ENCODE measurements around the gene TTC24.
"Not testable (repeated sequence)": the region's sequence is repeated elsewhere in the genome, so short reads cannot be mapped to it uniquely, and the experiment has no call there.

The TTC24 gene

DNA sequence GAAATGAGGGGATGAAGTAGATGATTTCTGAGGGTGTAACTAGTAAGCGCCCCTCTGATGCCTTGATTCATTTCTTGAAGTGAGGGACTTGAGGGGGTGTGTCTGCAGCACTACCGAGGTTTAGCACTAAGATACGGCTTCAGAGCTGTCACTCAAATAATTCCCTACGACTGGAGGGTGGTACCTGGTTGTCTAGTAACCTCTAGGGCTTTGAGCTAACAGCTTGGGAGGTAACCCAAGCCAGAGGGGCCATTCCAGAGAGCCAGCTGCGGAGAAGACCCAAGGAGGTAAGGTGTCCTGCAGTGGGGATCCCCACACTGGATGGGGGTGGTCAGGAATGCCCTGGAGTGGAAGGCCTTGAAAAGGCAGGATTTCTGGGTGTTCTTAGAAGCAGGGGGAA lies at the start of gene TTC24:
TSS of gene TTC24 (plus strand) at position 252 of the 400 bp plus-strand sequence. CDS start 1,642 bp downstream, outside the sequence.
- DNase-seq: no peak
- ATAC-seq: no peak

DNA sequence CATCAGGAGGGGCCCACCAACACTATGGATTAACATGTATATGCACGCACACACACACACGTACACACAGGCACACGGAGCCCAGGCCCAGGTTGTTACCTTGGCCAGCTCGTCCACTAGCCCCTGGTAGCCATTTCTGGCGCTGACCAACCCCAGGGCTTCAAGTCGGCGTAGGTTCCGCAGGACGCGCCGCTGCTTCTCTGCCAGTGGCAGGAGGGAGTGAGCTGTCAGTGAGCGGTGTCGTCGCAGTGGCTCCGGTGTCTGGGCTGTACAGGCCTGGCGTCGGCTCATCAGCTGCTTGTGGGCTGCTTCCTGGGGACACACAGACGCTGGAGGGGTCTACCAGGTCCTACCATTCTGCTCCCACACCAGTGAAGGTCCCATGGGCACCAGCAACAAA lies 49.5 kb upstream of the TTC24 start:
- no peak for ATAC-seq

DNA sequence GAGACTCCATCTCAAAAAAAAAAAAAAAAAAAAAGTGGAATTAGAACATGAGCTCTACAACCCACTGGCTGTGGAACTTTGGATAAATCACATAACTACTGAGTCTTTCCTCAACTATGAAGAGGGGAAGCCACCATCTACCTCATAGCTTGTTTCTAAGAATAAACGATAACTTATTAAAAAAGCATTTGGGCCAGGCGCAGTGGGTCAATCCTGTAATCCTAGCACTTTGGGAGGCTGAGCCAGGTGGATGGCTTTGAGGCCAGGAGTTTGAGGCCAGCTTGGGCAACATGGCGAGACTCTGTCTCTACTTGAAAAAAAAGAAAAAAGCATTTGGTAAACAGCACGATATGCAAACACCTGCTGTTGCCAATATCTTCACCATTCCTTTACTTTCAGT lies 47.1 kb upstream of the TTC24 start:
- no peak for DNase-seq

More for the DNA sequence above, 49.5 kb upstream of the TTC24 start:
- no peak for DNase-seq

DNA sequence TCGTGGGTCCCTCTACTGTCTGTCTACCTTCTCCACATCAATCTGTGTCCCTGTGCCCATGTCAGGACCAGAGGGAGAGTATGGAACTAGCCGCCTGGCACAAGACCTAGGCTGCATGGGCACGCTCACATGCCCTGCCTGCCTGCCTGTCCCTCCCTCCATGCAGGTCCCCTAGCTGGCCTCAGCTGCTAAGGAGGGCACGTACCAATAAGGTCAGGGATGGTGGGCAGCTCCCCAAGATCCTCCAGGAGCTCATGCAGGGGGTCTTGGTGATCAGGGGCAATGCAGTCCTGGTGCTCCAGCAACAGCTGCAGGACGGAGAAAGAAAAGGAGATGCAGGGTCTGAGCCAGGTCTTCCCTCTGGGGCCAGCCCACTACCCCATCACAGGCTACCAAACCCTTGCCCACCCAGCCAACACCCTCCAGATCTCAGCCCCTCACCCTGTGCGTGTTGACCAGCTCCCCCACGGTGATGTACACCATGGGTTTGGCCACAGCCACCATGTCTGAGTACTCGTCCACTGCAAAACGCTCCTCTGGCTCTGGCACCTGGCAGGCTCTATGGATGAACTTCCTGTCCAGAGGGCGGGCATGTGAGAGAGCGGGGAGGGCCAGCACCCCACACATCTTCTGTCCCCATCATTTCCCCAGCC lies 45.8 kb upstream of the TTC24 start:
- DNase-seq (no peak), ATAC-seq (no peak)

More for the DNA sequence above, 47.1 kb upstream of the TTC24 start:
- ATAC-seq: no peak

DNA sequence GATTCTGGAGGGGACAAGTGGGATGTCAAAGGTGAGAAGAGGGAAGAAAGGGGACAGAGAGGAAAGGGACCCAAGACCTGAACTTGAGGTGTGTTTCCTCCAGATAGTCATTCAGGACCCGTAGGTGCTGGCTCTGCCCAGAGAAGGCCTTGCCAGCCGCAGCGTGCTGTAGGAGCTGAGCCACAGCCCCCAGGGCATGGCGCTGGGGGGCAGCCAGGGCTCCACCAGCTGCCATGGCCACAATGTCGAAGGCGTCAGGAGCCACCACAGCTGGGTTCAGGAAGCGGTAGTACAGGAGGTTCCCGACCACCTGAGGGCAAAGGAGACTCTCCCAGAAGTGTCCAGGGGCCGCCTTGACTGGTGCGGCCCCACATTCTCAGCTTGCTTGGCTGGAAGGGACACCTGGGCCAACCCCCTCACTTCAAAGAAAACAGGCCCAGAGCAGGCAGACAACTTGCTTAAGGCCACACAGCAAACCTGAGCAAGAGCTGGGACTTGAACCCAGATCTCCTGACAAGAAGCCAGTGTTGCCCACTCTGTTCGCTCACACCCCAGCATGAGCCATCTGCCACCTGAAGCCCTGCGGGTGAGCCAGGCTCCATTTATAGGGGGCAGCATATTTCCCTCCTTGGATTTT lies 45.0 kb upstream of the TTC24 start:
- no peak for ATAC-seq
- no peak for DNase-seq

GRCh38 chr1:156537027-156537426 lies 42.5 kb upstream of the TTC24 start:
- DNase-seq (no peak), ATAC-seq (no peak)

DNA sequence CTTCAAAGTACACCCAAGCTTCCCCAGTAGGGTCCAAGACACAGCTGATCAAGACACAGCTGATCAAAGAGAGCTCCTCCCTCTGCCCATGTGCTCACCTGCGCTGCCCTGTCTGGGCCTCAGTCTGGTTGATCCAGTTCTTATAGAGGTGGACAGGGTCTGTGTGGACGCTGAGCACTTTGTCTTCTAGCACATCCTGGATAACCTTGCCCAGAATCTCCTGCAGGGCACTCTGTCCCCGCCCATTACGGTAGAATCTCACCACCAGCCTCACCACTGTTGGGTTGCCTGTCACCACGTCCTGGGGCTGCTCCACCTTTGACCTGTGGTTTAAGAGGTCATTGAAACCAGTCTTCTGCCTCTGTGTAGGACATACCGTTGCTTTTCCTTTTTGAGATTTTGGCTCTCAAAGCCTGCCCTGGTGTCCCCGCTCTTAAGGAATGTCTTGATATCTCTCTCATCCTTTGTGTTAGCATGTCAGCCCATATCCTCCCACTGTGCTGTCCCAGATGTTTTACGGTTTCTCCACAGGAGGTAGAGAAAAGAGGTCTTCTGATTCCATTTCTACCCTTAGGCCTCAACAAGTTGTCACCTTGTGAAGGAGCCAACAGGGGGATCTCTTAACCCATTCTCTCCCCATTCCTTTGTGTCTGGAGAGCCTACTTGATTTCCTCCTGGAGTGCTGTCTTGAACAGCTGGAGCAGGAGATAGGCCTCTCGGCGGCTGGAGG lies 40.6 kb upstream of the TTC24 start:
- no peak for ATAC-seq
- no peak for DNase-seq

DNA sequence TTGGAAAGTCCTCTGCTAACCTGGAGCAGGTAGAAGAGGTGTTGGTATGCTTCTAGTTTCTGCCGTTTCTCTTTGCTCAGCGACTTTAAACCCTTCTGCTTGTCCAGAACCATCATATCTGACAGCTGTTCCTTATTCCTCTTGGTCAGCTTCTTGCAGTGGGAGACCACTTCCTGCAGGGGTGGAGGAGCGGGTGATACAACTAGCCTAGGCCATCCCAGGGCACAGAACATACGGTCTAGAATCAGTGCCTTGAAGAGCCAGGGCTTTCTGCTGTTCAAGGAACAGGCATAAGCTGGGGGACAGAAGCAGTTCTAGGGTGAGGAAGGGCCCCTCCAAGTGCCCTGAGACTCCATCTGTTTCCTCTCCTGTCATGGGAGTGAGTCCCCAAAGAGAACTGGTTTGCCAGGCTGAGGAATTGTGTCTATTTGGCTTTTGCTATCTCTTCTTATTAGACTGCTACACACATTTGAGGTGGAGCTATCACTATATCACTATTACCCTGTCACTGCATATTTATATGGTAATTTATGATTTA lies 39.6 kb upstream of the TTC24 start:
- DNase-seq: no peak
- no peak for ATAC-seq

DNA sequence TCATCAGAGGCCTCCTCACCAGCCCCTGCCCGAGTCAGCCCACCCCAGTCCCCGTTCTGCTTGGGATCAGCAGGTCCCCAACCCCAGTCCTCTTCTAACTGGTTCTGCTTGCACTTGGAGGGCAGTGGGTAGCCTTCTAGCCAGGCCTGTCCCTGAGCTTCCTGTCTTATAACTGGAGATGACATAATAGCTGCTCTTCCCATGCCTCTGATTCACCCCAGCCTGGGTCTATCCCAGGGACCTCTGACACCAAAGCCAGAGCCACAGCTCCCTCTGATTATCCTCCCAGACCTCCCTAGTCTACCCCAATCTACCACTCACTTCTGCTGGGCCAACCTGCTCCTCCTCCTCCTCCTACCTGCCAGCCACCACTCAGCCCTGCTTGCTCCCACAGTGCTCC lies 38.6 kb upstream of the TTC24 start:
- ATAC-seq: no peak
- DNase-seq: no peak

DNA sequence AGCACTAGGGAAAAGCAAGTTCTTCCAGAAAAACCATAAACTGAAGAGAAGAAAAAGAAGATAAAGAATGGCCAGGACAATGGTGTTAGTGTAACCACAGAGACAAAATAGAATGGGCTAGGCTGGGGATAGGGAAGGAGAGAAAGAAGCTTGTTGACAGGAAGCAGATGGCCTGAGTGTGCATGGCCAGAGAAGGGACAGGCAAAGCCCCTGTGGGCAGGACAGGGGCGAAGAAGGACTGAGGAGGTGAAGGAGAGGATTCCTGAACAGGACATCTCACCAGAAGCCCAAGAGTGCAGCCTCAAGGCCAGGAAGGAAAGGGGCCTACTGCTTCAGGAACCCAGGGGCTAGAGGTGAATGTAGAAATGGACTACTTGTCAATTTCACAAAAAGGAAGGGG lies 36.5 kb upstream of the TTC24 start:
- DNase-seq (no peak), ATAC-seq (no peak)

DNA sequence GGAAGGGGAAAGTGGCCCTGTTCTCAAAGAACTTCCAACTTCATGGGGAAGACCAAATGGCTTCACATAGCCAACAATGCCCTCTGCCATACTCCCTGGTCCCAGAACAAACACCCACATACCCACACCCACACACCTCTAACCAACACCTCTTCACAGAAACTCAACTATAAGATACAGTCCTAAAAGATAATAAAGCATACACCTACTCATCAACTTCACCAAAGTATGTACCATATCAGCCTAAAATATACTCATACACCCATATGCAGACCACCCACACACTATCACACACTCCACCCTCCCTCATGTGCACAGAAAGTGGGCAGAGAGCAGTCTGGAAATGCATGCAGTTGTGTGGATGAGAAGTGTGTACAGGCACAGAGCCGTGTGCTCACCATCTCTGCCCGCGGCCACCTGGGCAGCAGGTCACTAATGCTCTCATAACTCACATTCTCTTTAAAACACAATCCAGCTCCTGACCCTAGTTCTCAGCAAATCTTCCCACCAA lies 34.9 kb upstream of the TTC24 start:
- no peak for ATAC-seq

GRCh38 chr1:156546267-156546666 lies 33.3 kb upstream of the TTC24 start:
- DNase-seq (no peak), ATAC-seq (no peak)

More for the DNA sequence above, 34.9 kb upstream of the TTC24 start:
- DNase-seq: no peak

GRCh38 chr1:156547434-156547833 lies 32.1 kb upstream of the TTC24 start:
- ATAC-seq: no peak
- no peak for DNase-seq

GRCh38 chr1:156547982-156548381 lies 31.5 kb upstream of the TTC24 start:
- ATAC-seq: no peak
- DNase-seq: no peak

GRCh38 chr1:156549390-156549789 lies 30.1 kb upstream of the TTC24 start:
- DNase-seq (no peak), ATAC-seq (no peak)

DNA sequence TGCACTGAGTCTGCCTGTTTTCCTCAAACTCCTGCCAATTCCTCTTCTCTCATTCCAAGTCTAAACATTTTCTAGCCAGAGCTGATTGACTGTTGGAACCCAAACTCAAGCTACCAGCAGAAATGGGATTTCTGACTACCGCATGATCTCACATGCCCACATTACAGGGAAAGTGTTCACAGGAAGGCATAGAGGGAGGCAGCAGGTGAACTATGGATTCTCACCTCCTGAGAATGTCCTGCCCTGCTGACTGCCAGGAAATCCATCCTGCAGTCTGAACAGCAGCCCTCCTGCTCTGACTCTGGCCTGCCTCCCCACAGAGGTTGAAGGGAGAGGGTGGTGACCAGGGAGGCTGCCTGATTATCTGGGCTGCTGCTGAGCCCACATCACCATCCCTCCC lies 29.7 kb upstream of the TTC24 start:
- DNase-seq (no peak), ATAC-seq (no peak)

DNA sequence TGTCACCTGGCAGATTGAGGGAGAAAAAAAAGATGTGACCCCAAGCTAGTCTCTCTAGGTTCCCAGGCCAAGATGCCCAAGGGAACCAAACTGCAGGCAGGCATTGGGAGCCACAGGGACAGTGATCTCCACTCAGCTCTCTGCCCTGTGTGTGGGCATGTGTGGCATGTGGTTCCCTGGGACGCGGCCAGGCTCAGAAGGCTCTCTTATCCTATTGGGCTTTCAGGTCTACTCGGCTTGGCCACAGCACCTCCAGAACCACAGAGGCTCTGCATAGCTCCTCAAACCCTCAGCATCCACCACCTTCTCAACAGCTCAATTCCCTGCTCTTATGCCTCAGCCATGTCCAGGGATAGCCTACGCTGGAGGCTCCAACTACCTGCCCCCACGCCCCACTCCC lies 29.2 kb upstream of the TTC24 start:
- DNase-seq (no peak), ATAC-seq (no peak)

DNA sequence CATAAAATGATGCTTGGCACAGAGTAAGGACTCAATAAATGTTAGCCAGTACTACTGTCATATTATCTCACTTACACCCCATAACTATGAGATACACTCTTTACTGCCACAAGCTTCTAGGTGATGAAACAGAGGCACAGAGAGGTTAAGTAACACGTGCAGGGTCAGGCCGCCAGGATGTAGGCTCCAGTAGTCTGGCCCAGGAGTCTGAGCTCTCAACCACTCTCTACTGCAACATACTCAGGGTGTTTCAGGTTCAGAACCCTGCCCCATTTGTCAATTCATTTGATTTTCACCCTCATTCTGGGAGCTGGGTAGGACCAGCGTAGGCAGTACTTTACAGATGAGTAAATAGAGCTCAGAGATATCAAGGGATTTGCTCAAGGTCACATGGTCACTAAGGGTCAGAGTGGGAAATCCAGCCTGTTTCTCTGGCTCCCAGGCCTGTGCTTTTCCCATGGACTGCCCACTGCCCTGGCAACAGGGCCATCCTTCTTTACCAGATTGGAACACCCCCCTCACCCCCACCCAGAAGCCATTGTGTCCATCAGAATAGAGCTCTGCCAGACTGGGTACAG lies 28.4 kb upstream of the TTC24 start:
- no peak for DNase-seq
- no peak for ATAC-seq

DNA sequence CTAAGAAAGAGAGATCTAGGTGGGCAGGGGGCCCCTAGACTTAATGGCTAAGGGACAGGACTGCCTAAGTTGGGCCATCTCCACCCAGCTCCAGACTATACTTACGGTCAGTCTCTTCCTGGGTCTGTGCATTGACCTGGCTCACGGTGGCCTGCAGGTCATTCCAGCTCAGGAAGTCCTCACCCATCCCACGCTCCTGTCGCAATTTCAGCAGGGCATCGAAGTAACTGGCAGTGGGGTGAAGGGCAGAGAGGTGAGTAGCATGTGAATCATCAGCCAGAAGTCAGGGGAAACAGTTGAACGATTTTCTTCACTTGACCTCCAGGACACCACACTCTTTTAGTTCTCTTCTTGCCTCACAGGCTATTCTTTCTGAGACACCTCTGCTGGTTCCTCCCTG lies 27.7 kb upstream of the TTC24 start:
- ATAC-seq (peak; percentile 34), DNase-seq (no peak)

DNA sequence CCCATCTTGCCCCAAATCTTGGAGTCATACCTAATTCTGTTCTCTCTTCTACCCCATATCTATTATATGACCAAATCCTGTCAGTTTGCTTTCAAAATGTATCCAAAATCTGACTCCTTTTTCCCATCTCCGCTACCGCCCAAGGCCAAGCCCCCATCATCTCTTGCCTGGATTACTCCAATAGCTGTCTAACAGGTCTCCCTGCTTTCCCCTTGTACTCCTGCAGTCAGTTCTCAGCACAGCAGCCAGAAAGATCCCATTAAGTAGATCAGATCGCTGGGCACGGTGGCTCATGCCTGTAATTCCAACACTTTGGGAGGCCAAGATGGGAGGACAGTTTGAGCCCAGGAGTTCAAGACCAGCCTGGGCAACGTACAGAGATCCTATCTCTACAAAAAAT lies 27.0 kb upstream of the TTC24 start:
- ATAC-seq: no peak
- no peak for DNase-seq

DNA sequence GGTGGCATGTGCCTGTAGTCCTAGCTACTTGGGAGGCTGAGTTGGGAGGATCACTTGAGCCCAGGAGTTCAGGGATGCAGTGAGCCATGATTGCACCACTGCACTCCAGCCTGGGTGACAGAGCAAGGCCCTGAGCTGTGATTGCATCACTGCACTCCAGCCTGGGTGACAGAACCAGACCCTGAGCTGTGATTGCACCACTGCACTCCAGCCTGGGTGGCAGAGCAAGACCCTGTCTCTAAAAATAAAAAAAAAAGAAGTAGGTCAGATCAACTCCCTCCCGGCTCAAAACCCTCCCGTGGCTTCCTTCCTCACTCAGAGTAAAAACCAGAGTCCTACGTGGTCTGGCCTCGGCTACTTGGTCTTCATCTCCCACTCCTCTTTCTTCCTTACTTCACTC lies 26.6 kb upstream of the TTC24 start:
- not testable (repeated sequence) for DNase-seq

DNA sequence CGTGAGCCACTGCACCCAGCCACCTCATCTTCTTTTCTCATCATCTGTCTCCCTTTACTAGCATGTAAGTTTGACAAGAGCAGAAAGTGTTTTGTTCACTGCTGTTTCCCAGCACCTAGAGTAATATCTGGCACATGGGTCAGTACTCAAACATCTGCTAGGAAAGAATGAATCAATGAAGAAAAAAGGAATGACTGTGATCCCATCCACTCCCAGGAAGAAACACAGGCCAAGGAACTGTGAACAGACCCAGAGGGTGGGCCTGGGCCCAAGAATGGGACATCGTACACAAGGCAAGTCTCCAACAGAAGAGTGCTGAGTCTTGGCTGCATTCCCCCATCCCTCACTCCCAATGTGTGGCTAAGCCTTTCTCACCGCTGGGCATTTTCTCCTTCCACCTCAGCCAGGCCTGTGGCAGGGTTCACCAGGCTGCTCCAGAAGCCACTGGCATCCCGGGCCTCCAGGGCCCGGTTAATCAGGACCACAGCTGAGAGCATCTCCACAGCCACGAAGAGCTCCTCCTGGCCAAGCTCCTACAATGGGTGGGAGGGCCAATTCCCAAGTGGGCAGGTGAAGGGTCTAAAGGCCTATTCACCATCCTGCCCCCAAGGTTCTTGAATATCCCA lies 25.6 kb upstream of the TTC24 start:
- no peak for DNase-seq

More for the DNA sequence above, 26.6 kb upstream of the TTC24 start:
- ATAC-seq: not testable (repeated sequence)

More for the DNA sequence above, 25.6 kb upstream of the TTC24 start:
- no peak for ATAC-seq

All from stimulated activated naive CD8-positive, alpha-beta T cell treated with anti-CD3 and anti-CD28 coated beads, Interleukin-15, Interleukin-2, amounts not matched to agents 100 U/mL and 50 U/mL, for 24 hours (primary cell).